Spinal cord (tissue), 10 donors: ENCODE data around the gene DACT2. TPM values are rescaled to one million over a fixed set of nuclear protein-coding genes. Genes with fewer than 3 reads are reported as not detected.
"Not testable (repeated sequence)": the region's sequence is repeated elsewhere in the genome, so short reads cannot be mapped to it uniquely, and the experiment has no call there.

Experiments
- DNase-seq, 6 donors: peaks; one replicate each; pipeline versions ENCODE4 v3.0.0 to v3.0.0-alpha.2; 2013 to 2015; ENCODE audit warnings: low spot score in 6 of 6, low read depth in 4 of 6
- H3K27ac ChIP-seq: one replicate; pipeline ENCODE4 v1.5.1; 2013; ENCODE audit warnings: low read depth, low read length, control low read depth
- H3K27me3 ChIP-seq: one replicate; pipeline ENCODE4 v1.6.1; 2013; ENCODE audit warnings: low read length; ENCODE audit not compliant: control insufficient read depth, insufficient read depth
- H3K36me3 ChIP-seq: one replicate; pipeline ENCODE4 v1.6.1; 2013; ENCODE audit warnings: low read length; ENCODE audit not compliant: control insufficient read depth, insufficient read depth
- H3K4me1 ChIP-seq: one replicate; pipeline ENCODE4 v1.6.1; 2013; ENCODE audit warnings: low read length; ENCODE audit not compliant: control insufficient read depth, insufficient read depth
- H3K4me3 ChIP-seq: one replicate; pipeline ENCODE4 v1.5.1; 2013; ENCODE audit warnings: low read depth, low read length, control low read depth
- H3K9me3 ChIP-seq: one replicate; pipeline ENCODE4 v1.6.1; 2013; ENCODE audit warnings: low read length; ENCODE audit not compliant: control insufficient read depth, insufficient read depth
- WGBS: methylation state at CpG from one replicate; pipeline ENCODE4 v1.1.5; 2013; ENCODE audit warnings: missing lambda C conversion rate; ENCODE audit not compliant: insufficient coverage; 5-methylcytosine and 5-hydroxymethylcytosine counted together
- polyA plus RNA-seq, 2 donors: library from polyadenylated mRNA; unstranded; fragments of 120-200 nt; gene quantifications; one replicate each; pipeline ENCODE4 v1.2.1, GENCODE V29; 2013; ENCODE audit not compliant: insufficient read length in 2 of 2
- total RNA-seq, 2 donors: library from RNA; depleted of rRNA in 1 of 2; stranded (reverse); fragments of 120-200 nt in 1 of 2; fragments of >200 nt in 1 of 2; gene quantifications; one replicate each; pipeline versions ENCODE4 v1.2.3 to v1.2.4, GENCODE V29; 2013 to 2014
- donor health status: healthy.

Gene DACT2
- total and polyA plus RNA-seq, 4 donors = 3.5 to 11.7 (median 8.2) TPM

DNA sequence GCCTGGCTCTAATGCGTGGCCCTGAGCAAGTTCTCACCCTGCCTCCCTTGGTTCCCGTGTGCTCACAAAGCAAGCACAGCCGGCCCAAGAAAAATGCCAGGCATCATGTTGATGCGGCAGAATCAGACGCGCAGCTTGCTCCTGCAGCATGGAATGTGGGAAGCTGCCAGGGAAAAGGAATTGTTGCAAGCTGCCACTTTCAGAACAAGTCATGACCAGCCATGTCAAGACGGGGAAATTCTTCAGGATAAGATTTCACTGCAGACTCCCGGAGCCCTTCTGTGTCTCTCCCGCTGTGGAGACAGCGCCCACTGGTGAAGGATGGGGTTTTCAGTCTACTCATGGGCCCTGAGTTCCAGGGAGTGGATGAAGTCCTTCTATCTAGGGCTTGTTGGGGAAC lies 4.6 kb downstream of the DACT2 start:
- Histone ChIP-seq H3K9me3 (no peaks in the 10 kb centered on the region), H3K27me3 (peaks cover 13% of the 10 kb centered on the region), H3K4me1 (peaks cover 30% of the 10 kb centered on the region), H3K4me3 (no peak overlapping the region), H3K36me3 (peaks cover 7% of the 10 kb centered on the region), H3K27ac (peak overlapping the region; percentile 1)
- peak in 2 of 6 donors; percentile 48 to 82 for DNase-seq
- WGBS = 37% methylated on average over 10 of the region's 10 CpGs

DNA sequence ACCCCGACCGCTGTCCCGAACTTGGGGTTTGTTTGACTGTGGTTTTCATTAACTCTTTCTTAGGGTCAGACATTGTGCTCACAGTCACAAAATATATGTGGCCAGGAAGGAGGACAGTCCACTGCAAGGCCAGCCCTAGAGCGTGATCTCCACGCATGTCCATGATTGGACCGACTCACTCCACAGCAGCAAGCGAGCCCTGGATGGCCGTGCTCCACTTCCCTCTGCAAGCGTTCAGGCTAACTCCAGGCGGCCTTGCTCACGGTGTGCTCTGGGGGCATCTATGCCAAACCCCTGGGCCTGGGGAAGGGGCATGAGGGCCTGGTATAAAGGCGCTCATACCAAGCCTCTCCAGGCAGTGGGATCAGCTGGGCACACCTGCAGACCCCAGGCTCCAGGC lies 5.6 kb downstream of the DACT2 start:
- Histone ChIP-seq H3K4me3 (no peak overlapping the region), H3K36me3 (peaks cover 16% of the 10 kb centered on the region), H3K27me3 (peaks cover 9% of the 10 kb centered on the region), H3K4me1 (peaks cover 26% of the 10 kb centered on the region), H3K9me3 (no peaks in the 10 kb centered on the region), H3K27ac (no peak overlapping the region)
- 64% methylated on average over 12 of the region's 12 CpGs for WGBS
- no peak for DNase-seq

DNA sequence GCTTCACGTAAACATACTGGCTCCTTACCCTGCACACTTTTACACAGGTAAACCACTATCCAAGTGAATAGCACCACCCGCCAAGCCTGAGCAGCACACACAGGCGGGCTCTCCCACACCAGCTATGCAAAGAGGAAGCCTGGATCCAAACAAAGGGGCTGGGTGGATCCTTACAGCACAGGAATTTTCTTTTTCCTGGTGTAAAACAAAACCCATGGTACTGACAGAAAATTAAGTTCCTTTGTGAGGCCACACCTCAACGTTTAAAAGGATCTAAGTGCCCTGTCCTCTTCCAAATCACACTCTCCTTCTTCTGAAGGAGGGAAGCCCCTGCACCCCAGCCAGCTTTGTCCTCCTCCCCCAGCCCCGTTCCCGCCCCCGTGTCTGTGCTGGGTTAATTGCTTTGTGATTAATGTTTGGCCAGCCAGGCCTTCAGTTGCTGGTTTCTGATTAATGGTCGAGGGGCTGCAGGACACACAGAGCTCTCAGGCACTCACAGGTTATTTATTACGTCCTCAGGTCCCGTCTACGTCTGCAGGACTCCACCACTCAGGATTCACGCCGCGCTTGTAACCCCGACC lies 6.1 kb downstream of the DACT2 start:
- Histone ChIP-seq H3K27me3 (peaks cover 4% of the 10 kb centered on the region), H3K36me3 (peaks cover 21% of the 10 kb centered on the region), H3K27ac (no peak overlapping the region), H3K4me1 (peaks cover 21% of the 10 kb centered on the region), H3K9me3 (no peaks in the 10 kb centered on the region), H3K4me3 (no peak overlapping the region)
- WGBS = 42% methylated on average over 7 of the region's 15 CpGs
- DNase-seq = peak in 1 of 6 donors; percentile 63

DNA sequence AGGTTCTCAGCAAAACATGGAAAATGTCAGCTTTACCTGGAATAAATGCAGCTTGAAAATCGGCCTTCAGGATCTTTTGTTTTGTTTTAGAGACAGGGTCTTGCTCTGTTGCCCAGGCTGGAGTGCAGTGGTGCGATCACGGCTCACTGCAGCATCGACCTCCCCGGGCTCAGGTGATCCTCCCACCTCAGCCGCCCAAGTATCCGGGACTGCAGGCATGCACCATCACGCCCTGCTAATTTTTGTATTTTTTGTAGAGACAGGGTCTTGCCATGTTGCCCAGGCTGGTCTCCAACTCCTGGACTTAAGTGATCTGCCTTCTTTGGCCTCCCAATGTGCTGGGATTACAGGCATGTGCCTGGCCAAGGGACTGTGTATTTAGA lies 7.5 kb downstream of the DACT2 start:
- Histone ChIP-seq H3K4me1 (peaks cover 20% of the 10 kb centered on the region), H3K36me3 (peaks cover 35% of the 10 kb centered on the region)
- H3K27ac ChIP-seq, H3K9me3 ChIP-seq, DNase-seq, H3K4me3 ChIP-seq, H3K27me3 ChIP-seq: not testable (repeated sequence)
- 97% methylated on average over 8 of the region's 8 CpGs for WGBS

- DNase-seq = peak in 1 of 6 donors; percentile 46
- H3K4me3 ChIP-seq = no peak overlapping the region
- no peaks in the 10 kb centered on the region for H3K9me3 ChIP-seq
- H3K36me3 ChIP-seq = peaks cover 37% of the 10 kb centered on the region
- H3K27ac ChIP-seq = no peak overlapping the region
- peaks cover 20% of the 10 kb centered on the region for H3K4me1 ChIP-seq
- peaks cover 3% of the 10 kb centered on the region for H3K27me3 ChIP-seq
- 97% methylated on average over 9 of the region's 11 CpGs for WGBS
Observed at GRCh38 chr6:168311410-168312124, 8.0 kb downstream of the DACT2 start.

DNA sequence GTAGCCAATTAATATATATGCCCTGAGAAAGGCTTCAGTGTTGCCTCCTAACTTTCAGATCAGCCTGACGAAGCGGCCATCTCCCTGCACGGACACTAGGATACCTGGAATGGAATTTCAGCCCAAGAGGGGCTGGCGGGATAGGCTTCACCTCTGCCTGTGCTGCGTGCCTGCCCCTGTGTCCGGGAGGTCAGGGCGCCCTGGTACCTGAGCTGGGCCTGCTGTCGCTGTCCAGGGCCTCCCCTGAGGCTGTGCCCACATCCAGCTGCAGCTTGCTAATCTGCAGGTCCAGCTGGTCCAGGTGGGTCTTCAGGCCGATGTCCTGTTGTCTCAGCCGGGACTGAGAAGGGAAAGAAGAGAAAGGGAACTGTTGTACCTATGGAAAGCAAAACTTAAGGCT lies 8.6 kb downstream of the DACT2 start:
- H3K27me3 ChIP-seq = peaks cover 3% of the 10 kb centered on the region
- H3K27ac ChIP-seq = no peak overlapping the region
- H3K4me3 ChIP-seq = no peak overlapping the region
- H3K36me3 ChIP-seq = peaks cover 37% of the 10 kb centered on the region
- 90% methylated on average over 10 of the region's 10 CpGs for WGBS
- peaks cover 20% of the 10 kb centered on the region for H3K4me1 ChIP-seq
- no peak for DNase-seq
- H3K9me3 ChIP-seq = no peaks in the 10 kb centered on the region

- Histone ChIP-seq H3K4me1 (peaks cover 20% of the 10 kb centered on the region), H3K27me3 (peaks cover 3% of the 10 kb centered on the region), H3K36me3 (peaks cover 37% of the 10 kb centered on the region), H3K9me3 (no peaks in the 10 kb centered on the region), H3K27ac (no peak overlapping the region), H3K4me3 (no peak overlapping the region)
- no peak for DNase-seq
- 90% methylated on average over 11 of the region's 11 CpGs for WGBS
Observed at GRCh38 chr6:168310403-168310802, 9.2 kb downstream of the DACT2 start.

DNA sequence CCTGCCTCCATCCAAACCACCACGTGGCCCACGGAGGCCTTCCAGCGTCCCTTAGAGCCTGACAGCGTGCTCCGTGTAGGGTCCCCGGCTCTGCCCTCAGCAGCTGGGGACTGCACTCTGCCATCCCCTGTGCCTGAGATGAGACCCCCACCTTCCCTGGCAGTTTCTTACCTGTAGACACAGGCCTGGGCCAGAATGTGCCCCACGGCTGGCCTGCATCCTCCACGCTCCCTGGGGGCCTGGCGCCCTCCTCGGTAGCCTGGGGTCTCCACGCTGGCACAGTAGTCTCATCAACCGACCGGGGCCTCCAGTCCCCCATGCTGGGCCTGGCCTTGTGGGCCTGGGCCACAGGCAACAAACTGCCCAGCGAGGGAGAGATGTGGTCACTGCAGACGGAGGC lies 9.6 kb downstream of the DACT2 start:
- Histone ChIP-seq H3K9me3 (no peaks in the 10 kb centered on the region), H3K4me3 (no peak overlapping the region), H3K36me3 (peaks cover 37% of the 10 kb centered on the region), H3K4me1 (peaks cover 17% of the 10 kb centered on the region), H3K27me3 (peaks cover 3% of the 10 kb centered on the region), H3K27ac (no peak overlapping the region)
- DNase-seq = no peak
- 93% methylated on average over 15 of the region's 15 CpGs for WGBS

DNA sequence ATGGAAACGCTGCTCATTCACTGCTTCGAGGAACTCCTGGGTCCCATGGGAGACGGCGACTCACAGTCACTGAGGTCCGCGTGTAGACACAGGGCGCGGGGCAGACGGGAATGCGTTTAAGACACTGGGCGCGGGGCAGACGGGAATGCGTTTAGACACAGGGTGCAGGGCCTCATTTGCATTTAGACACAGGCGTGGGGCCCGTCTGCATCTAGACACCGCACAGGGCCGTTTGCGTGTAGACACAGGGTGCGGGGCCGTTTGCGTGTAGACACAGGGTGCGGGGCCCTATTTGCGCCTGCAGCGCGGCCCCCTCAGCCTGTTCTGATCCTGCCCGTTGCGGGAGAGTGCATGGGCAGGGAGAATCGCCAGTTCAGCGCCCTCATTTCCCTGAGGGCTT lies 10.4 kb downstream of the DACT2 start:
- Histone ChIP-seq H3K4me3 (no peak overlapping the region), H3K36me3 (peaks cover 40% of the 10 kb centered on the region), H3K27ac (no peak overlapping the region), H3K4me1 (peaks cover 12% of the 10 kb centered on the region), H3K9me3 (no peaks in the 10 kb centered on the region), H3K27me3 (peaks cover 3% of the 10 kb centered on the region)
- WGBS = 89% methylated on average over 30 of the region's 30 CpGs
- DNase-seq = no peak
